GM18870 (cell line): ENCODE measurements around the gene SEC11A.
"Not testable (repeated sequence)": the region's sequence is repeated elsewhere in the genome, so short reads cannot be mapped to it uniquely, and the experiment has no call there.

Source experiments
- ATAC-seq: cut with Tn5 transposase; IDR thresholded peaks from one replicate; pipeline ENCODE4 v1.9.1; 2021; ENCODE audit warnings: moderate library complexity; ENCODE audit not compliant: unreplicated experiment

The SEC11A gene

GRCh38 chr15:84716036-84716732 is at the start of gene SEC11A:
Gene SEC11A (minus strand): TSS chr15:84716139. CDS start chr15:84716075, 64 bp downstream.
- ATAC-seq = peak; percentile 85

- no peak for ATAC-seq
Measured at GRCh38 chr15:84765675-84766074, 49.7 kb upstream of the SEC11A start.

- no peak for ATAC-seq
Measured at GRCh38 chr15:84764989-84765388, 49.0 kb upstream of the SEC11A start.

GRCh38 chr15:84764585-84764984 is 48.6 kb upstream of the SEC11A start:
- no peak for ATAC-seq

- no peak for ATAC-seq
Measured at GRCh38 chr15:84762840-84763572, 47.1 kb upstream of the SEC11A start.

GRCh38 chr15:84761607-84762131 is 45.7 kb upstream of the SEC11A start:
- no peak for ATAC-seq

- ATAC-seq = no peak
Measured at GRCh38 chr15:84760219-84760618, 44.3 kb upstream of the SEC11A start.

GRCh38 chr15:84759018-84759417 is 43.1 kb upstream of the SEC11A start:
- ATAC-seq = no peak

- no peak for ATAC-seq
Measured at GRCh38 chr15:84755736-84756527, 40.0 kb upstream of the SEC11A start.

- not testable (repeated sequence) for ATAC-seq
Measured at GRCh38 chr15:84754889-84755288, 39.0 kb upstream of the SEC11A start.

- ATAC-seq = no peak
Measured at GRCh38 chr15:84752700-84753099, 36.8 kb upstream of the SEC11A start.

GRCh38 chr15:84752195-84752594 is 36.3 kb upstream of the SEC11A start:
- no peak for ATAC-seq

- ATAC-seq = not testable (repeated sequence)
Measured at GRCh38 chr15:84751721-84752120, 35.8 kb upstream of the SEC11A start.

- no peak for ATAC-seq
Measured at GRCh38 chr15:84750583-84751092, 34.7 kb upstream of the SEC11A start.

- ATAC-seq = no peak
Measured at GRCh38 chr15:84749111-84749991, 33.4 kb upstream of the SEC11A start.

GRCh38 chr15:84748274-84749110 is 32.6 kb upstream of the SEC11A start, which contains the start of gene ZNF592:
Gene ZNF592 (plus strand): TSS chr15:84748592. CDS start chr15:84782676, 34,084 bp downstream.
- peak; percentile 11 for ATAC-seq

GRCh38 chr15:84747416-84748273 is 31.7 kb upstream of the SEC11A start:
- peak; percentile 33 for ATAC-seq

- no peak for ATAC-seq
Measured at GRCh38 chr15:84741121-84741520, 25.2 kb upstream of the SEC11A start.
